HepG2 (cell line): Measurements from ENCODE around the gene RAD18. TPM values are rescaled to one million over a fixed set of nuclear protein-coding genes. Genes with fewer than 3 reads are reported as not detected.

Source experiments
- ATAC-seq: fragments of 200-7000 bp; cut with Tn5 transposase; 3 replicates; pipeline ENCODE4 v1.9.1; 2020; ENCODE audit warnings: mild to moderate bottlenecking, moderate library complexity
- BruUV-seq: library from RNA; stranded (reverse); fragments of 400-500 nt; replicated peaks from 2 replicates; lab custom pipeline; 2021; lab: Mats Ljungman, UMichigan
- CTCF ChIA-PET: fragments of 300-600 bp; formaldehyde crosslinking; extraction: SDS; loops from one replicate; lab custom pipeline; 2021; ENCODE audit warnings: low total read pairs, inconsistent platforms, low intra/inter-chr PET ratio; lab: Yijun Ruan, JAX
- POLR2A ChIA-PET: fragments of 350-600 bp; sonication (Branson Sonifier 250); formaldehyde crosslinking; loops from one replicate; lab custom pipeline; 2020; ENCODE audit warnings: antibody characterized with exemption, inconsistent platforms; lab: Yijun Ruan, JAX
- DNase-seq: peaks from one replicate; pipeline ENCODE4 v3.0.0-alpha.2; 2015; ENCODE audit warnings: low spot score
- FAIRE-seq: peaks from 3 replicates; lab custom pipeline; 2011; peaks lifted over from hg19 to GRCh38; lab: Jason Lieb, UNC
- H2AFZ ChIP-seq: one replicate; pipeline ENCODE4 v1.6.1; 2011; ENCODE audit warnings: low read length, inconsistent platforms
- H3K27ac ChIP-seq: fragments of 300-600 bp; 3 replicates; pipeline ENCODE4 v1.8.0; 2011; ENCODE audit warnings: mixed run types, mild to moderate bottlenecking, mixed read lengths, low read length, inconsistent platforms; ENCODE audit not compliant: insufficient read depth; ENCODE audit errors: extremely low read length
- H3K27me3 ChIP-seq, 2 experiments: fragments of 200-600 bp in 1 of 2; 2 replicates in 1 of 2; 3 replicates in 1 of 2; pipeline versions ENCODE4 v1.6.0 to v1.8.0; 2011; ENCODE audit warnings: low read length in 2 of 2, mild to moderate bottlenecking in 2 of 2, moderate library complexity in 2 of 2, inconsistent platforms in 1 of 2; ENCODE audit not compliant: insufficient read depth in 2 of 2, control insufficient read depth in 1 of 2
- H3K36me3 ChIP-seq, 2 experiments: fragments of 200-600 bp in 1 of 2; replicated peaks in 1 of 2; 2 replicates in 1 of 2; 3 replicates in 1 of 2; pipeline versions ENCODE4 v1.5.1 to v1.8.0; 2011; ENCODE audit warnings: low read length in 2 of 2, inconsistent platforms in 1 of 2; ENCODE audit not compliant: insufficient read depth in 2 of 2, control insufficient read depth in 1 of 2
- H3K4me1 ChIP-seq: 2 replicates; pipeline ENCODE4 v1.5.1; 2012; ENCODE audit warnings: low read length, inconsistent platforms; ENCODE audit not compliant: insufficient read depth
- H3K4me2 ChIP-seq: 2 replicates; pipeline ENCODE4 v1.6.0; 2011; ENCODE audit warnings: low read depth, low read length, inconsistent platforms
- H3K4me3 ChIP-seq, 3 experiments: fragments of 200-600 bp in 1 of 3; sonication (generic), shearing (Covaris generic) in 1 of 3; replicated peaks in 1 of 3; 2 replicates each; pipeline ENCODE4 v1.5.1; 2011 to 2016; ENCODE audit warnings: low read length in 3 of 3, inconsistent platforms in 2 of 3, low read depth in 2 of 3, mild to moderate bottlenecking in 2 of 3, control low read depth in 1 of 3, mixed read lengths in 1 of 3; ENCODE audit not compliant: insufficient read depth in 1 of 3
- H3K79me2 ChIP-seq: one replicate; pipeline ENCODE4 v1.6.1; 2011; ENCODE audit warnings: low read length, inconsistent platforms; ENCODE audit not compliant: insufficient read depth
- H3K9ac ChIP-seq: 2 replicates; pipeline ENCODE4 v1.6.0; 2011; ENCODE audit warnings: mild to moderate bottlenecking, low read depth, low read length, inconsistent platforms; ENCODE audit not compliant: insufficient read depth
- H3K9me3 ChIP-seq: 2 replicates; pipeline ENCODE4 v1.5.1; 2012; ENCODE audit warnings: mild to moderate bottlenecking, low read length
- H4K20me1 ChIP-seq: 2 replicates; pipeline ENCODE4 v1.6.0; 2011; ENCODE audit warnings: inconsistent platforms, mild to moderate bottlenecking, low read length, moderate library complexity; ENCODE audit not compliant: insufficient read depth
- CTCF ChIP-seq: sonication (generic); formaldehyde crosslinking; IDR thresholded peaks from 2 replicates; pipeline ENCODE4 v1.5.0; 2020; ENCODE audit warnings: mild to moderate bottlenecking, missing genetic modification reagents, moderate library complexity
- FOXA3 ChIP-seq: IDR thresholded peaks from 2 replicates; pipeline ENCODE4 v1.6.1; 2016; ENCODE audit warnings: missing genetic modification reagents, missing compliant biosample characterization
- HOXA7 ChIP-seq: sonication (generic); formaldehyde crosslinking; IDR thresholded peaks from 2 replicates; pipeline ENCODE4 v1.8.1; 2022; ENCODE audit warnings: mild to moderate bottlenecking, missing genetic modification reagents, moderate library complexity
- JUN ChIP-seq: sonication (generic); formaldehyde crosslinking; IDR thresholded peaks from 2 replicates; pipeline ENCODE4 v1.4.0; 2020; ENCODE audit warnings: mild to moderate bottlenecking, missing genetic modification reagents
- POLR2AphosphoS5 ChIP-seq: IDR thresholded peaks from 2 replicates; pipeline ENCODE4 v1.6.1; 2012; ENCODE audit warnings: low read depth, low read length
- RBM22 ChIP-seq: fragments of 200-400 bp; formaldehyde crosslinking; optimal IDR thresholded peaks from 2 replicates; pipeline ENCODE3; 2017; ENCODE audit warnings: mild to moderate bottlenecking, low read length, moderate library complexity
- REL ChIP-seq: sonication (generic); formaldehyde crosslinking; conservative IDR thresholded peaks from 2 replicates; pipeline ENCODE4 v1.8.0; 2022; ENCODE audit warnings: mild to moderate bottlenecking, missing genetic modification reagents, moderate library complexity
- SAFB2 ChIP-seq: sonication (generic); formaldehyde crosslinking; IDR thresholded peaks from 2 replicates; pipeline ENCODE4 v1.5.1; 2020; ENCODE audit warnings: missing genetic modification reagents, low read depth, mild to moderate bottlenecking, borderline replicate concordance
- ZNF121 ChIP-seq: sonication (generic); formaldehyde crosslinking; IDR thresholded peaks from 2 replicates; pipeline ENCODE4 v1.5.0; 2020; ENCODE audit warnings: mild to moderate bottlenecking, missing genetic modification reagents
- ZNF33A ChIP-seq: sonication (generic); formaldehyde crosslinking; IDR thresholded peaks from 2 replicates; pipeline ENCODE4 v1.5.1; 2020; ENCODE audit warnings: missing genetic modification reagents, mild to moderate bottlenecking, moderate library complexity, borderline replicate concordance
- ZNF883 ChIP-seq: sonication (generic); formaldehyde crosslinking; IDR thresholded peaks from 2 replicates; pipeline ENCODE4 v1.5.1; 2020; ENCODE audit warnings: mild to moderate bottlenecking, missing genetic modification reagents; ENCODE audit errors: not compliant biosample characterization
- WGBS: methylation state at CpG from one replicate; pipeline ENCODE4 v1.1.6; 2017; ENCODE audit warnings: low lambda C conversion rate; 5-methylcytosine and 5-hydroxymethylcytosine counted together
- in situ Hi-C: cut with HindIII; loops from 2 replicates; pipeline ENCODE4 v1.10.0; 2017; ENCODE audit warnings: low pct_unique_long_range_greater_than_20kb; ENCODE audit not compliant: extremely low pct_ligation_motif_present
- intact Hi-C: fragments of 100-400 bp; cut with micrococcal nuclease; formaldehyde crosslinking; loops from one replicate; pipeline ENCODE4 v1.10.0; 2022; ENCODE audit not compliant: unreplicated experiment
- polyA plus RNA-seq, 8 experiments: library from polyadenylated mRNA; depleted of rRNA in 3 of 8; stranded (reverse) in 7 of 8; unstranded in 1 of 8; fragments of >200 nt; fragmentation: Illumina TruSeq in 4 of 8; extraction: Trizol in 4 of 8; gene quantifications; 2 replicates each; pipeline versions ENCODE4 v1.2.1 to v1.2.3, GENCODE V29; 2011 to 2016; ENCODE audit warnings: low read depth in 4 of 8, missing spikeins in 1 of 8, mixed read lengths in 1 of 8; ENCODE audit not compliant: insufficient read depth in 1 of 8
- total RNA-seq, 5 experiments: library from RNA; depleted of rRNA; stranded (reverse); fragments of >200 nt; fragmentation: Illumina TruSeq; extraction: Trizol; gene quantifications; 2 replicates each; pipeline ENCODE4 v1.2.3, GENCODE V29; 2016; ENCODE audit warnings: low read depth in 1 of 5

The RAD18 gene
- total and polyA plus RNA-seq, 2 of the 13 experiments (the other 11 are each of a cell fraction or from before 2014, with no cell fraction given): 5.9 to 20.7 TPM

- TF ChIP-seq POLR2AphosphoS5: no peak
- TF ChIP-seq, all 625 proteins: peak for 0
These were observed 91.0 kb downstream of the RAD18 start (continued) for GRCh38 chr3:8872261-8872660.

- Histone ChIP-seq H3K9ac (no peak overlapping the region), H3K4me3 (no peak overlapping the region), H3K27me3 (no peaks in the 10 kb centered on the region), H3K27ac (no peak overlapping the region), H2AFZ (no peak overlapping the region), H3K36me3 (0 out of 5 replicates have a peak, but pooled peaks cover 0 to 2% of the 10 kb centered on the region in 2 experiments), H4K20me1 (no peaks in the 10 kb centered on the region), H3K9me3 (no peaks in the 10 kb centered on the region), H3K79me2 (no peaks in the 10 kb centered on the region), H3K4me1 (peaks cover 20% of the 10 kb centered on the region), H3K4me2 (no peak overlapping the region)
- ChIA-PET POLR2A (no interaction called here), CTCF (no interaction called here)
- in situ Hi-C loops (no loop called here), intact Hi-C loops (no loop called here)
- DNase-seq (no peak), ATAC-seq (no peak), FAIRE-seq (no peak)
- TF ChIP-seq ZNF33A (no peak), JUN (CRISPR knock-in tag) (no peak), ZNF883 (no peak), SAFB2 (CRISPR knock-in tag) (no peak), CTCF (no peak), HOXA7 (CRISPR knock-in tag) (no peak), FOXA3 (CRISPR knock-in tag) (no peak), REL (CRISPR knock-in tag) (no peak), ZNF121 (CRISPR knock-in tag) (no peak), RBM22 (no peak)
- no TSS peak for BruUV-seq
- 95% methylated on average over 3 of the region's 3 CpGs for WGBS
These were observed 92.0 kb downstream of the RAD18 start for GRCh38 chr3:8871306-8871705.
